Left renal cortex interstitium (tissue), 4 donors: ENCODE results near the gene REG3A. TPM values are rescaled to one million over a fixed set of nuclear protein-coding genes. Genes with fewer than 3 reads are reported as not detected.

ENCODE experiments used
- DNase-seq, 4 donors: peaks; one replicate each; pipeline ENCODE4 v3.0.0-alpha.2; 2013; ENCODE audit warnings: low read depth in 4 of 4, low spot score in 2 of 4, missing footprints in 1 of 4
- polyA plus RNA-seq, 4 donors: library from polyadenylated mRNA; unstranded; fragments of 120-200 nt; gene quantifications; one replicate each; pipeline ENCODE4 v1.2.1, GENCODE V29; 2013; ENCODE audit not compliant: insufficient read length in 4 of 4

REG3A gene
- not detected for polyA plus RNA-seq

DNA sequence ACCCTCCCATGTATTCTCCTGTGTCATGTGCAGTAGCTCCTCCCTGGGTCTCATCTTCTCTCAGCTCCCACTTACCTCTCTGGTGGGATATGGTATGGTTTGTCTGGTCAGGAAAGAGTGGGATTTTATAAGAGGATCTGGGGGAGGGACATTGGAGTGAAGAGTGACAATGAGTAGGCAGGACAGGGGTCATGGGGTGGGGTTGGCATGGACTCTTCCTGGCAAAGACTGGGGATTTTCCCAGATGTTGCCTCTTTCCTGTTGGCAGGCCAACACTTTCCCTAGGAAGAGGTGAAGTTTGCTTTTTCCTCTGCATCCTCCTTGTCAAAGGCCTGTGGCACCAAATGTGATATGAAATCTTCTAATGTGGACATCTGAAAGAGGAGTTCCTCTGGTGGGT is at the start of gene REG3A:
Gene REG3A, minus strand, starts transcription at position 101 of the 400 bp plus-strand sequence. CDS start 348 bp downstream, outside the sequence.
- no peak for DNase-seq

DNA sequence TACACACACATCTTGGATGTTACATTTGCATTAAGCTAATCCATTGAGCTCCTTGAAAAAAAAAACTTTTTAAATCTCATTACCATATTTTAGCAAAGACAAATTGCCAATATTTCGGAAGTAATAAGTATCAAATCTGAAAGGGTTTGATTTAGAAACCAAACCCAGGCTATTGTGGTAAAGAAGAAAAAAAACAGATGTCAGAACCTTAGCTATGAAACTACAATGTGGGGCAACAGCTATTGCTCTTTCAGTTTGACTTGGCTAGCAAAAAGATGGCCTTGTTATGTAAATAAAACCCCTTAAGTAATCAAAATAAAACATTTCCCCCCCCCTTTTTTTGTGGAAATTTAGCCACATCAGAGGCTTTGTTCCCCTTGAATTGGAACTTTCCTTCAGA is 41.2 kb upstream of the REG3A start:
- no peak for DNase-seq

DNA sequence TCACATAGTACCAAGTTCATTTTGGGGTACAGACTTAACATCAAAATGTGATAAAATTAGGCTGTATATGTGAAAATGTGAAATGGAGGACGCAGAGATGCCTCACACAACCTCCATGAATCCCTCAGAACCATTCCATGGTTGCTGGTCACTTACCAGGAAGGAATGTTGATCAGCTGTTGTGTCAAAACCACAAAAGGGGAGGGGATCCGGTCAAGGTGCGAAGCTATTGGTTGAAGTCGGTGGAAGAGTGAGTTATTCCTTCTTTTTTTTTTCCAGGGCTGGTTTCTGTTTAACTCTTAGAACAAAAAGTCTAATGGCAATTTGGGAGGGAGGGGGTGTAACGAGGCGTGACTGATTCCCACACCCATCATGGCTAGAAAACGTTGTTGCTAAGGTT is 32.3 kb upstream of the REG3A start:
- no peak for DNase-seq

GRCh38 chr2:79191081-79191480 is 31.5 kb upstream of the REG3A start:
- DNase-seq: no peak

- DNase-seq: no peak
These were observed 29.9 kb upstream of the REG3A start for GRCh38 chr2:79189465-79189864.

DNA sequence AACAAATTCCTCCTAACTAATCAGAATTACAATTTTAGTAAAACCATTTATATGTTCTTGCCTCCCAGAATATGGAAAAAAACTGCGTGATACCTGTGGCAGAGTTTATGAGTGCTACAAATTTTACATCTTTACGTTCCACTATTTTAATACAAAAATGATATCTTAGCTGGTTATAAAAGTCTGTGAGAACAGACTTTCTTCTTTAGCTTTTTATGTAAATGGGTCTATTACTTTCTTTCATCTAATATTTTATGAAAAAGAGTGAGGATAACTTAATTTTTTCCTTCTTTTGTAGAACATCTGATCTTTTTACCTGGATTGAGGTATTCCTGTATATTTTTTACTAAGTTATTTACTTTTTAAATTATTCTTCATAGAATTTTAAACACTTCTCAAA is 22.1 kb upstream of the REG3A start:
- no peak for DNase-seq

- DNase-seq: no peak
These were observed 20.5 kb upstream of the REG3A start for GRCh38 chr2:79180092-79180491.

DNA sequence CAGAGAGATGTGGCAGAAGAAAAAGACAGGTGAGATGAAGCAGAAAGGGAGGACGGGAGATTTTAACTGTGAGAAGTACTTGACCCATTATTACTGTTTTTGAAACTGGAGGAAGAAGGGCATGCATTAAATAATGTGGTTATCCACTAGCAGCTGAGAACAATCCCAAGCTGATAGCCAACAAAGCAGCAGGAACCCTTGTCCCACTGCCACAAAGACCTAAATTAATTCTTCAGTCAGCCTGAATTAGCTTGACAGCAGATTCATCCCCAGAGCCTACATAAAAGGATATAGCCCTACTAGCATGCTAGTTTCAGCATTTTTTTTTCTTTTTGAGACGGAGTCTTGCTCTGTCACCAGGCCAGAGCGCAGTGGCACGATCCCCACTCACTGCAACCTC is 19.5 kb upstream of the REG3A start:
- no peak for DNase-seq

DNA sequence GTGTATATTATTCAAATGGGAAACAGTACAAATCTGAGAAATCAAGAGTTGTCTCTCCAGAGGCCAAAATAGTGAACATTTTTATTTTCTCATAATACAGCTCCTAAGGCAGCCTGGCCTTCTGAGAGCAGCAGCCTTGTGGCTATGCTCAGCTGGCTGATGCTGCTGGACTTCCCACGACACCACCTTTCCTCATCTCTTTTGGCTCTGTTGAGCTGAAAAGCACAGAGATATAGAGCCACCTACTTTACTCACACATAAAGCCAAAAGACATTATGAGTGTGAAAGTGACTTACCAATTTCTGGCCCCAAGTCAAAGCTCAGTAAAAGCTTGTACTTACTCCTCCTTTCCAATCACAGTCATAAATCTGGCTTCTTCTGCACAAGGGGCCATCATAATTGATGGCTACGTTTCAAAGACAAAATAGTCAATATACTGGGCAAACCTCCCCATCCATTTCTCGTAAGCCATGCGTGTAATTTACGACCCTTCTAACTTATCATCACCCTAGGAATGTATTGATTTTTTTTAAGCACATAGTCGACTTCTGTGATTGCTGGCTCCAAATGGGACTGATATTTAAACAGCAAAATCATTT is 18.6 kb upstream of the REG3A start:
- no peak for DNase-seq

GRCh38 chr2:79171348-79171958 is 11.9 kb upstream of the REG3A start:
- DNase-seq: no peak

DNA sequence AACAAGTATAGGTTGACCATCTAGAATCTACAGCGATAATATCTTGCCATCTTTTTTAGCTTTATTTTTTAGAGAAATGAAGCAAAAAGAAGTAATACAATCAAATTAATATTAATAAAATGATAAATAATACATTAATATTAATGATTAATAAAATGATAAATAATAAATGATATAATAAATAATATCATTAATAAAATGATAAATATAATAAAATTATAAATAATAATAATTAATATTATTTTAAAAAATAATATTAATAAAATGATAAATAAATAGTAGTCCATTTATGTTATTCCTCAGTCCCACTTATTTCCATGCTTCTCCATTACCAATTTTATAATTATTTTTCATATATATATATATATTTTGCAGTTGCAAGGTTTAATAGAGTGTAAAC is 3.2 kb upstream of the REG3A start:
- DNase-seq: no peak

DNA sequence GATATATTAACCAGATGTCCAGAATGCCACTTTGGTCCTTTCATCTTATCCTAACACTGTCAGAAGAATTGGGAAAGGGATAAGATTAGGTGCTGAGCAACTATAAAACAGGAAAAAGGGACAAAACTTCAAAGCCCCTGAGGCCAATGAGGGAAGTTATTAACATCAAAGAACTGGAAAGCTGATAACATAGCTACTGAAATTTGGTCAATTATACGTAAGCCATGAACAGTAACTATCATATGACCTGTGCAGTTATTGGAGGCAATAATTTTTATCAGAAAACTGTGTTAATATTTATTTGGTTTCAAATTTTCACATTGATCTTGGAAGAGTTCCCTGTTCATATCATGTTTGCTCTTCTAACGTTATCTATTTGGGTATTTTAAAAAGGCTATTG is 2.6 kb upstream of the REG3A start:
- DNase-seq: no peak

GRCh38 chr2:79159030-79159429 is 523 bp downstream of the REG3A start:
- DNase-seq: no peak

- no peak for DNase-seq
These were observed 3.6 kb downstream of the REG3A start for GRCh38 chr2:79155826-79156476.

- no peak for DNase-seq
These were observed 20.1 kb downstream of the REG3A start for GRCh38 chr2:79139423-79139822.

DNA sequence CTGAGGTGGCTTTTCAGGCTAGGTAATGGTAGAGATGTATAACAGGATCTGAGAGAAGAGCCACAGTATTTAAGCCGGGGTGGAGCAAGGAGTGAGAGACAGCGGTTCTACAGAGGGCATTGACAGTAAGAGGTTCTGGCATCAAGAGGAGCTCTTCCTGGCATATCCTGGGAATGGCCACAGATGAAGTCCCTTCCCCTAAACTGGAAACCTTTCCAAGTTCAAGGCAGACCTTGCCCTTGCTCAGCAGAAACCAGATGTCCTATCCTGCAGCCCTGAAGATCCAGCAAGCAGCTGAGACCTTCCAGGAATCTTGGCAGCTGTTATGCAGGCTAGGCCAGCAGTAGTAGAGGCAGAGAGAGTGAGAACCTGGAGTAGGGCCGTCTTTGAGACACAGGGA is 21.2 kb downstream of the REG3A start:
- no peak for DNase-seq

- DNase-seq: no peak
These were observed 27.9 kb downstream of the REG3A start for GRCh38 chr2:79131687-79132086.

DNA sequence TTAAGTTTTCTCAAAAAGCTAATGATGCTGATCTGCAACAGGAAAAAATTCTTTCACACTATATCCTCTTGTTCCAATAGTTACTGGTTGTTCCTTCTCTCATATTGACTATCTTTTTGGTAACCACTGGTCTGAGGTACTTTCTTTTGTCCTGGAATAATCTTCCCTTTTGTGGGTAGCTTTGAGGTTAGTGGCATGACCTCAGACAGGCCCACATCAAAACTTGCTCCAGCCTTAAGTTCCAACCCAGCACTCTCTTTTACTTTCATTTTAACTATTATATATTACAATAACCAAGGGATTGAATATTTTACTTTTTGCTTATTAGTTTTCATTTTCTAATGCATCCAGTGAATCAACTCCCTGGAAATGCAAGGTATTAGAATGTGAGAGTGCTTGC is 29.7 kb downstream of the REG3A start:
- DNase-seq: no peak

DNA sequence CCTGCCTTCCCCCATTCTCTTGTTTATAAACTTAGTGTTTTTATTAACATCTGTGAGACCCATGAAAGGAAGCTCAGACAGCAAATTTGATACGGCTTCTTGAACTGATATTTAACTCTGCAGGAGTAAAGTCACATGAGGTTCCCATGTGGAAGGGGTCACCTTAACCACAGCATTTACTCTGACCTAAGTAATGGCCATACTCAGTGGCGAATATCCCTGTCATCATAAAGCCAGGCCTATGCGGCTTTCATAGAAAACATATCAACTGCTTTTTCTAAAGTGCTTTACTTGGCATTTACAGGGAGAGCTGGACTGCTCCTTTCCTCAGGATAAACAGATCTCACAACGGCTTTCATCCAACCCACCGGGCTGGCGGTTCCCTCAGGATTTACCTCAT is 30.3 kb downstream of the REG3A start:
- no peak for DNase-seq

DNA sequence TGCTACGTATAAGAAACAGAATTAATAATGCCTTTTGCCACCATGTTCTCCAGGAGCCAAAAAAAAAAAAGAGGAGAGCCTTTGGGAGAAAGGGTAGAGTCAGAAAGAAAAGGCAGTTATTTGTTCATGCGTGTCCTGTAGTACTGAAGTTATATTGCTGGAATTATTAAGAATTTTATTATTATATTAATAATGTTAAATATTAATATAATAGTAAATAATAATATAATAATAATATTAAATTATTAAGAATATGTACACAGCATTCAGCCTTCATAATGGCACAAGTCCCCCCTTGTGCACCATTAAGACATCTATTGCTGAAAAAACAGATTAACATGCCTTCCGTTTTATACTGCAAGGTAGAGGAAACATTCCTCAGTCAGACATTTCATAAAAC is 31.1 kb downstream of the REG3A start:
- DNase-seq: no peak

GRCh38 chr2:79125721-79125985 is 33.9 kb downstream of the REG3A start:
- DNase-seq: no peak

- no peak for DNase-seq
These were observed 34.4 kb downstream of the REG3A start for GRCh38 chr2:79124907-79125720.
